Measurements from ENCODE around the gene AACS. TPM values are rescaled to one million over a fixed set of nuclear protein-coding genes. Genes with fewer than 3 reads are reported as not detected.
A peak's percentile ranks its signal among the peaks of the same experiment; 100 is the strongest.

AACS gene
- polyA plus RNA-seq, 1 experiment = 18.0 TPM

- Histone ChIP-seq H3K9me3 (ENCODE audit: control insufficient read depth, insufficient read depth, low read length) (no peaks in the 10 kb centered on the region; the same call in 1 of the 2 replicates), H3K27ac (ENCODE audit: low read depth, low read length) (no peak overlapping the region), H3K27me3 (ENCODE audit: control insufficient read depth, insufficient read depth, low read length) (peaks cover 5% of the 10 kb centered on the region), H3K4me3 (ENCODE audit: low read depth, low read length) (peak overlapping the region; percentile 84)
- POLR2A ChIA-PET = no interaction called here
- no peak for DNase-seq (ENCODE audit: low read depth, low spot score)
- CTCF ChIA-PET = interaction anchor here (0.5 kb wide), 1 partner anchor 135 kb away, joined by 3 read pairs; no protein-coding TSS in a partner anchor
- no peak for TF ChIP-seq CTCF (IDR thresholded peaks at IDR 0.05; ENCODE audit: low read depth, low read length)
Observed at GRCh38 chr12:125065919-125066570, 810 bp downstream of the AACS start.

GRCh38 chr12:125068391-125068790 is 3.2 kb downstream of the AACS start:
- Histone ChIP-seq H3K27me3 (ENCODE audit: control insufficient read depth, insufficient read depth, low read length) (no peaks in the 10 kb centered on the region), H3K9me3 (ENCODE audit: control insufficient read depth, insufficient read depth, low read length) (no peaks in the 10 kb centered on the region), H3K27ac (ENCODE audit: low read depth, low read length) (no peak overlapping the region), H3K4me3 (ENCODE audit: low read depth, low read length) (no peak overlapping the region)
- CTCF ChIA-PET = no interaction called here
- no peak for DNase-seq (ENCODE audit: low read depth, low spot score)
- POLR2A ChIA-PET = interaction anchor here (0.7 kb wide), 1 partner anchor 103 kb away, joined by 4 read pairs; no protein-coding TSS in a partner anchor
- TF ChIP-seq CTCF (IDR thresholded peaks at IDR 0.05; ENCODE audit: low read depth, low read length) = no peak

GRCh38 chr12:125069616-125070015 is 4.4 kb downstream of the AACS start:
- Histone ChIP-seq H3K4me3 (ENCODE audit: low read depth, low read length) (no peak overlapping the region), H3K9me3 (ENCODE audit: control insufficient read depth, insufficient read depth, low read length) (no peaks in the 10 kb centered on the region), H3K27me3 (ENCODE audit: control insufficient read depth, insufficient read depth, low read length) (no peaks in the 10 kb centered on the region), H3K27ac (ENCODE audit: low read depth, low read length) (no peak overlapping the region)
- ChIA-PET CTCF (no interaction called here), POLR2A (no interaction called here)
- DNase-seq (ENCODE audit: low read depth, low spot score) = no peak
- TF ChIP-seq CTCF (IDR thresholded peaks at IDR 0.05; ENCODE audit: low read depth, low read length) = no peak

- H3K27ac ChIP-seq (ENCODE audit: low read depth, low read length) = no peak overlapping the region
Observed at GRCh38 chr12:125070112-125070511, 4.9 kb downstream of the AACS start.

More at GRCh38 chr12:125070112-125070511, 4.9 kb downstream of the AACS start:
- ChIA-PET CTCF (interaction anchor here (0.6 kb wide), 1 partner anchor 70 kb away, joined by 7 read pairs; no protein-coding TSS in a partner anchor), POLR2A (no interaction called here)
- TF ChIP-seq CTCF (IDR thresholded peaks at IDR 0.05; ENCODE audit: low read depth, low read length) = no peak; the same call in 1 of the 2 replicates
- Histone ChIP-seq H3K27me3 (ENCODE audit: control insufficient read depth, insufficient read depth, low read length) (no peaks in the 10 kb centered on the region), H3K4me3 (ENCODE audit: low read depth, low read length) (no peak overlapping the region), H3K9me3 (ENCODE audit: control insufficient read depth, insufficient read depth, low read length) (no peaks in the 10 kb centered on the region)
- no peak for DNase-seq (ENCODE audit: low read depth, low spot score)
